ENCODE results near the gene LGMN.

The LGMN gene

DNA sequence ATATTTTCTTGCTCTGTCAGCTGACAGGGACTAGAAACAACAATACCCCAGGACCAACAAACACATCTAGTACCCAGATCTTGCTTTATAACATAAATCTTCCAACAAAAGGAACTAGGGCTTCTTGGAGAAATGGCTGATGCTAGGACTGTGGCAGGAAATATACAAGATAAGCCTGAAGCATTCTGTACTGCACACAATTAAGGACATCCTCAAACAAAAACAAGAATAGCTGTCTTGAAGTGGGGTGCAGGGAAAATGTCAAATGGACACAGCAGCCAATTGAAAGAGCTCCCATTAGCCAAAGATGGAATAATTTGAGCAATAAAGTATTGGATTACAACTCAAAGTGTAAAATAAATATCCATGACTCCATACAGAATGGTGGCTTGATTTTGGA, 50.0 kb downstream of the LGMN start:
- no peaks in the 10 kb centered on the region for H3K9me3 ChIP-seq (ENCODE audit: insufficient read depth, low read depth, low read length)
- H3K36me3 ChIP-seq (ENCODE audit: insufficient read depth, low read length): no peaks in the 10 kb centered on the region
- no peaks in the 10 kb centered on the region for H3K9me2 ChIP-seq (replicated peaks; ENCODE audit: low read depth, low read length)
- TF ChIP-seq CTCF (conservative IDR thresholded peaks at IDR 0.05; ENCODE audit: low read length) (no peak), EZH2phosphoT487 (IDR thresholded peaks at IDR 0.05; ENCODE audit: borderline replicate concordance) (no peak)
- no peaks in the 10 kb centered on the region for H3K79me2 ChIP-seq (ENCODE audit: insufficient read depth, low read length)
- no peak overlapping the region for H3K9ac ChIP-seq (ENCODE audit: low read depth, low read length, poor library complexity, severe bottlenecking)
- H3F3A ChIP-seq (ENCODE audit: low read depth): no peaks in the 10 kb centered on the region
- H3K4me2 ChIP-seq (ENCODE audit: low read depth, low read length, poor library complexity, severe bottlenecking): no peak overlapping the region
- H4K20me1 ChIP-seq (ENCODE audit: insufficient read depth, low read length, poor library complexity, severe bottlenecking): no peaks in the 10 kb centered on the region
- H2AFZ ChIP-seq (ENCODE audit: low read length): no peak overlapping the region
- no peaks in the 10 kb centered on the region for H3K27me3 ChIP-seq (ENCODE audit: insufficient read depth, low read length, poor library complexity, severe bottlenecking)
- no peak overlapping the region for H3K4me3 ChIP-seq (ENCODE audit: low read length, poor library complexity, severe bottlenecking)
- peaks cover 2% of the 10 kb centered on the region for H3K4me1 ChIP-seq (ENCODE audit: insufficient read depth, low read length, poor library complexity, severe bottlenecking)

DNA sequence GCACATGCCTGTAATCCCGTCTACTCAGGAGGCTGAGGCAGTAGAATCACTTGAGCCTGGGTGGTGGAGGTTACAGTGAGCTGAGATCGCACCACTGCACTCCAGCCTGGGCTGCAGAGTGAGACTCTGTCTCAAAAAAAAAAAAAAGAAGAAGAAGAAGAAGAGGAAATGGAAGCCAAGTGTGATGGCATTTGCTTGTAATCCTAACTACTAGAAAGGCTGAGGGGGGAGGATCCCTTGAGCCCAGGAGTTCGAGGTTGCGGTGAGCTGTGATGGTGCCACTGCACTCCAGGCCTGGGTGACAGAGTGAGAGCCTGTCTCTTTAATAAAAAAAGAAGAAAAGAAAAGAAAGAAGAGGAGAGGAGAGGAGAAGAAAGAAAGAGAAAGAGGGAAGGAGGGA, 52.1 kb downstream of the LGMN start:
- Histone ChIP-seq H3K9me2 (replicated peaks; ENCODE audit: low read depth, low read length) (no peaks in the 10 kb centered on the region), H3K9me3 (ENCODE audit: insufficient read depth, low read depth, low read length) (no peaks in the 10 kb centered on the region), H3K4me3 (ENCODE audit: low read length, poor library complexity, severe bottlenecking) (no peak overlapping the region), H3K79me2 (ENCODE audit: insufficient read depth, low read length) (no peaks in the 10 kb centered on the region), H3K36me3 (ENCODE audit: insufficient read depth, low read length) (no peaks in the 10 kb centered on the region), H3K27me3 (ENCODE audit: insufficient read depth, low read length, poor library complexity, severe bottlenecking) (no peaks in the 10 kb centered on the region), H3K4me1 (ENCODE audit: insufficient read depth, low read length, poor library complexity, severe bottlenecking) (peaks cover 16% of the 10 kb centered on the region), H3F3A (ENCODE audit: low read depth) (no peaks in the 10 kb centered on the region), H3K4me2 (ENCODE audit: low read depth, low read length, poor library complexity, severe bottlenecking) (no peak overlapping the region), H3K9ac (ENCODE audit: low read depth, low read length, poor library complexity, severe bottlenecking) (no peak overlapping the region), H4K20me1 (ENCODE audit: insufficient read depth, low read length, poor library complexity, severe bottlenecking) (no peaks in the 10 kb centered on the region), H2AFZ (ENCODE audit: low read length) (no peak overlapping the region)
- no peak for TF ChIP-seq CTCF (conservative IDR thresholded peaks at IDR 0.05; ENCODE audit: low read length)
- TF ChIP-seq EZH2phosphoT487 (IDR thresholded peaks at IDR 0.05; ENCODE audit: borderline replicate concordance): no peak

GRCh38 chr14:92695562-92695961, 52.9 kb downstream of the LGMN start:
- Histone ChIP-seq H3F3A (ENCODE audit: low read depth) (no peaks in the 10 kb centered on the region), H3K4me2 (ENCODE audit: low read depth, low read length, poor library complexity, severe bottlenecking) (no peak overlapping the region), H3K4me3 (ENCODE audit: low read length, poor library complexity, severe bottlenecking) (no peak overlapping the region), H3K9me2 (replicated peaks; ENCODE audit: low read depth, low read length) (no peaks in the 10 kb centered on the region), H3K4me1 (ENCODE audit: insufficient read depth, low read length, poor library complexity, severe bottlenecking) (peaks cover 16% of the 10 kb centered on the region), H3K36me3 (ENCODE audit: insufficient read depth, low read length) (no peaks in the 10 kb centered on the region), H3K27me3 (ENCODE audit: insufficient read depth, low read length, poor library complexity, severe bottlenecking) (no peaks in the 10 kb centered on the region), H3K79me2 (ENCODE audit: insufficient read depth, low read length) (no peaks in the 10 kb centered on the region), H2AFZ (ENCODE audit: low read length) (no peak overlapping the region), H3K9ac (ENCODE audit: low read depth, low read length, poor library complexity, severe bottlenecking) (no peak overlapping the region), H4K20me1 (ENCODE audit: insufficient read depth, low read length, poor library complexity, severe bottlenecking) (no peaks in the 10 kb centered on the region), H3K9me3 (ENCODE audit: insufficient read depth, low read depth, low read length) (no peaks in the 10 kb centered on the region)
- TF ChIP-seq CTCF (conservative IDR thresholded peaks at IDR 0.05; ENCODE audit: low read length): no peak
- TF ChIP-seq EZH2phosphoT487 (IDR thresholded peaks at IDR 0.05; ENCODE audit: borderline replicate concordance): no peak
